Fibroblast of lung (primary cell): Measurements from ENCODE around the gene VMAC. TPM values are rescaled to one million over a fixed set of nuclear protein-coding genes. Genes with fewer than 3 reads are reported as not detected.

Experiments used
- DNase-seq, 2 donors: peaks; one replicate each; pipeline versions ENCODE4 v3.0.0 to v3.0.0-alpha.2; 2010; ENCODE audit warnings: low read depth in 2 of 2
- H2AFZ ChIP-seq: 2 replicates; pipeline ENCODE4 v1.5.1; 2012; ENCODE audit warnings: low read length, control low read depth, inconsistent platforms
- H3K27ac ChIP-seq: 2 replicates; pipeline ENCODE4 v1.5.1; 2011; ENCODE audit warnings: low read length, control low read depth; ENCODE audit not compliant: insufficient read depth
- H3K27me3 ChIP-seq: 2 replicates; pipeline ENCODE4 v1.5.1; 2011; ENCODE audit warnings: mild to moderate bottlenecking, low read length; ENCODE audit not compliant: control insufficient read depth, insufficient read depth
- H3K36me3 ChIP-seq: 2 replicates; pipeline ENCODE4 v1.5.1; 2011; ENCODE audit warnings: low read length; ENCODE audit not compliant: control insufficient read depth, insufficient read depth
- H3K4me1 ChIP-seq: 2 replicates; pipeline ENCODE4 v1.5.1; 2011; ENCODE audit warnings: low read length; ENCODE audit not compliant: control insufficient read depth, insufficient read depth; ENCODE audit errors: extremely low read depth
- H3K4me2 ChIP-seq: 2 replicates; pipeline ENCODE4 v1.5.1; 2011; ENCODE audit warnings: low read length, control low read depth; ENCODE audit not compliant: insufficient read depth; ENCODE audit errors: extremely low read depth
- H3K4me3 ChIP-seq, 4 experiments: fragments of 200-600 bp in 1 of 4; sonication (generic) in 1 of 4; replicated peaks in 1 of 4; 2 replicates each; pipeline ENCODE4 v1.5.1; 2011 to 2016; ENCODE audit warnings: low read length in 4 of 4, low read depth in 3 of 4, mild to moderate bottlenecking in 3 of 4, control low read depth in 2 of 4, inconsistent platforms in 1 of 4, mixed read lengths in 1 of 4; ENCODE audit not compliant: insufficient read depth in 1 of 4; ENCODE audit errors: control extremely low read depth in 1 of 4
- H3K79me2 ChIP-seq: 2 replicates; pipeline ENCODE4 v1.5.1; 2012; ENCODE audit warnings: mild to moderate bottlenecking, low read length, inconsistent platforms; ENCODE audit not compliant: control insufficient read depth, insufficient read depth
- H3K9ac ChIP-seq: 2 replicates; pipeline ENCODE4 v1.5.1; 2011; ENCODE audit warnings: mild to moderate bottlenecking, low read length, control low read depth; ENCODE audit not compliant: insufficient read depth
- H3K9me3 ChIP-seq: 2 replicates; pipeline ENCODE4 v1.5.1; 2012; ENCODE audit warnings: low read depth, low read length; ENCODE audit not compliant: control insufficient read depth, insufficient read depth
- H4K20me1 ChIP-seq: 2 replicates; pipeline ENCODE4 v1.5.1; 2011; ENCODE audit warnings: low read length; ENCODE audit not compliant: control insufficient read depth, insufficient read depth; ENCODE audit errors: extremely low read depth
- CTCF ChIP-seq, 2 donors: IDR thresholded peaks in 1 of 2; conservative IDR thresholded peaks in 1 of 2; 1 replicate in 1 of 2; 2 replicates in 1 of 2; pipeline ENCODE4 v1.5.1; 2011 to 2012; ENCODE audit warnings: low read length in 2 of 2, control low read depth in 1 of 2, inconsistent platforms in 1 of 2, low read depth in 1 of 2, mild to moderate bottlenecking in 1 of 2
- EZH2 ChIP-seq: IDR thresholded peaks from 2 replicates; pipeline ENCODE4 v1.5.1; 2012; ENCODE audit warnings: low read length, control low read depth, mild to moderate bottlenecking; ENCODE audit errors: missing control alignments
- polyA plus RNA-seq, 2 donors: library from polyadenylated mRNA; depleted of rRNA in 1 of 2; stranded (reverse) in 1 of 2; unstranded in 1 of 2; fragments of >200 nt; gene quantifications; 2 replicates each; pipeline ENCODE4 v1.2.1, GENCODE V29; 2011 to 2012; ENCODE audit warnings: missing spikeins in 1 of 2
- total RNA-seq: library from RNA; depleted of rRNA; stranded (reverse); fragments of >200 nt; gene quantifications from 2 replicates; pipeline ENCODE4 v1.2.1, GENCODE V29; 2014

The VMAC gene
- total and polyA plus RNA-seq, 2 donors (not counting 1 experiment from before 2014, with no cell fraction given), result 1.7 to 8.3 TPM

DNA sequence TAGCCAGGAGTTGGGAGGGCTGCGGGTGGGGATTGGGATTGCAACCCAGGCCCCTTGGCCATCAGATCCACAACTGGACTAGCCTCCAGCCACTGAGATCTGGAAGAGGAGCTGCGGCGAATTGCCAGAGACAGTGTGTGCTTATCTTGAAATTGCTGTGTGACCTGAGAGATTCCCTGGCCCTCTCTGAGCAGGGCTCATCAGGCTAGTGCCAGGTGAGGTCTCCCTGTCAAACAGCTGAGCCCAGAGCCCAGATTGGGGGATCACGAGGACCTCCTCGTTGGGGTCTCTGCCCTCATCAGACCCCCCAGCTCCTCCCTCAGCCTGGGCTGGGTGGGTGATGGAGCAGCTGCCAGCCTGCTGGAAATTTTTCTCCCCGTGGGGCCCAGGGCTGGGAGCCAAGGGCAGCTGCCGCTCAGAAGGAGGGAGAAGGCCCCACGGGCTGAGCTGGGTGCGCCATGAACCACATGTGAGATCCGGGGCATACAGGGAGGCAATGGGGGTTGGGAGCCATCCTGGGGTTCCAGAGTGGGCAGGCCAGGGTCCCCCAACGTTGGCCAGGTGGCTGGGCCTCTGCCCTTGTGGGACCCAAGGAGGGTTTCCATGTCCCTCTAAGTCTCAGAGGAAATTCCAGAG is 41.5 kb upstream of the VMAC start:
- no peaks in the 10 kb centered on the region for H4K20me1 ChIP-seq
- no peak overlapping the region for H3K4me3 ChIP-seq
- H3K27me3 ChIP-seq, result no peaks in the 10 kb centered on the region
- H2AFZ ChIP-seq, result no peak overlapping the region
- H3K27ac ChIP-seq, result no peak overlapping the region
- no peak overlapping the region for H3K9ac ChIP-seq
- H3K4me2 ChIP-seq, result no peak overlapping the region
- H3K79me2 ChIP-seq, result no peaks in the 10 kb centered on the region
- no peaks in the 10 kb centered on the region for H3K4me1 ChIP-seq
- no peaks in the 10 kb centered on the region for H3K9me3 ChIP-seq
- no peak for TF ChIP-seq EZH2
- H3K36me3 ChIP-seq, result no peaks in the 10 kb centered on the region
- no peak for DNase-seq

GRCh38 chr19:5864013-5864720 is 40.5 kb upstream of the VMAC start:
- no peaks in the 10 kb centered on the region for H3K79me2 ChIP-seq
- H3K36me3 ChIP-seq, result no peaks in the 10 kb centered on the region
- no peaks in the 10 kb centered on the region for H3K4me1 ChIP-seq
- no peak overlapping the region for H3K27ac ChIP-seq
- no peak overlapping the region for H3K4me3 ChIP-seq
- no peak overlapping the region for H2AFZ ChIP-seq
- H3K9me3 ChIP-seq, result no peaks in the 10 kb centered on the region
- no peak for DNase-seq
- no peaks in the 10 kb centered on the region for H3K27me3 ChIP-seq
- H4K20me1 ChIP-seq, result no peaks in the 10 kb centered on the region
- TF ChIP-seq CTCF (conservative IDR thresholded peaks at IDR 0.05 in 1 of 2, IDR thresholded peaks at IDR 0.05 in 1 of 2; ENCODE audit: low read depth in 1 of 2, low read length in 2 of 2), result no peak
- no peak for TF ChIP-seq EZH2
- H3K4me2 ChIP-seq, result no peak overlapping the region
- no peak overlapping the region for H3K9ac ChIP-seq

DNA sequence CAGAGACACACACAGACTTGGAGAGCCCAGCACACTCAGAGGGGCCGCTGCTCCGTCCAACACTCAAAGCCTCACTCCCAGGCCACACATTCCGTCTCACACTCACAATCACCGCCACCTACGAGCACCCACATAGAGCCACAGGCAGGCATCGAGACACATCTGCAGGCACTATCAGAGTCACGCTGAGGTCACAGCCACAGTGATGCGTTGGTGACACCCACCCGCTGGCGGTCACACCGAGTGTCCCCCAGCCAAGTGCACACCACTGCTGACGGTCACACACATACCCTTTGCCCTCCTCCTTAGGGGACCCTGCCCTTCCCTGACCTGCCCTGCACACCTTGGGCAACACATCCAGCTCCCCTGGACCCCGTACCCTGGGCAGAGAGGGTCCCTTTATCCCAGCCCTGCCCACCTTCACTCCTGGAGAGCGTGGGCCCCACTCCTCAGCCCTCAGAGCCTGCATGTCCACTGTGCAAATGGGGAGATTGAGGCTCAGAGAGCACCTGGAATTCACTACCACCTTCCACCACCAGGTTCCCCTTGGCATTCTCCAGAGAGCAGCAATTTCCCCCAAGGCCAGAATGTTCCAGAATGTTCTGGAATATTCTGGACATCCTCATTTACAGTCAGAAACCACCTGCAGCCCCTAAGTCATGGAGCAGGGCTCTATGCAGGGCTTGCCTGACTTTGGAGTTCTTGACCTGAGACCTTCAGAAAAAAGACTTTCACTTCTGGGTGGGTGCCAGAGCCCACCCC is 39.8 kb upstream of the VMAC start:
- Histone ChIP-seq H3K79me2 (no peaks in the 10 kb centered on the region), H3K4me2 (no peak overlapping the region), H3K27me3 (no peaks in the 10 kb centered on the region), H3K27ac (no peak overlapping the region), H3K4me3 (no peak overlapping the region), H3K4me1 (no peaks in the 10 kb centered on the region), H3K9ac (no peak overlapping the region), H4K20me1 (no peaks in the 10 kb centered on the region), H3K9me3 (no peaks in the 10 kb centered on the region), H2AFZ (no peak overlapping the region), H3K36me3 (no peaks in the 10 kb centered on the region)
- TF ChIP-seq EZH2, result no peak
- TF ChIP-seq CTCF (conservative IDR thresholded peaks at IDR 0.05 in 1 of 2, IDR thresholded peaks at IDR 0.05 in 1 of 2; ENCODE audit: low read depth in 1 of 2, low read length in 2 of 2), result no peak
- no peak for DNase-seq
